Thyroid gland (tissue), 4 donors: ENCODE results near the gene ELL2.

Source experiments
- CTCF ChIP-seq, 6 experiments: fragments of 200-600 bp in 3 of 6; fragments of 450-650 bp in 3 of 6; sonication (generic) in 3 of 6; IDR thresholded peaks; one replicate each; pipeline ENCODE4 v1.5.1; 2016 to 2019; ENCODE audit warnings: antibody characterized with exemption in 6 of 6, mild to moderate bottlenecking in 2 of 6, inconsistent platforms in 1 of 6, moderate library complexity in 1 of 6
- POLR2A ChIP-seq, 2 donors: fragments of 450-650 bp; IDR thresholded peaks; one replicate each; pipeline ENCODE4 v1.6.1; 2017; ENCODE audit warnings: antibody characterized with exemption in 2 of 2, mild to moderate bottlenecking in 2 of 2, moderate library complexity in 1 of 2

GRCh38 chr5:95864944-95865504 is 96.6 kb downstream of the ELL2 start:
- TF ChIP-seq CTCF (IDR thresholded peaks at IDR 0.05): no peak
- no peak for TF ChIP-seq POLR2A (IDR thresholded peaks at IDR 0.05)
